Large intestine (tissue), 3 donors: ENCODE data around the gene SH3RF3. TPM values are rescaled to one million over a fixed set of nuclear protein-coding genes. Genes with fewer than 3 reads are reported as not detected.

Experiments
- DNase-seq, 2 donors: peaks; one replicate each; pipeline versions ENCODE4 v3.0.0 to v3.0.0-alpha.2; 2013
- H3K27ac ChIP-seq: one replicate; pipeline ENCODE4 v1.5.1; 2013; ENCODE audit warnings: low read length
- H3K27me3 ChIP-seq: 2 replicates; pipeline ENCODE4 v1.6.1; 2013; ENCODE audit warnings: low read length; ENCODE audit not compliant: control insufficient read depth, insufficient read depth
- H3K36me3 ChIP-seq: 2 replicates; pipeline ENCODE4 v1.6.1; 2013; ENCODE audit warnings: low read length; ENCODE audit not compliant: control insufficient read depth, insufficient read depth
- H3K4me1 ChIP-seq: one replicate; pipeline ENCODE4 v1.6.1; 2013; ENCODE audit warnings: low read length; ENCODE audit not compliant: control insufficient read depth, insufficient read depth
- H3K4me3 ChIP-seq: one replicate; pipeline ENCODE4 v1.5.1; 2013; ENCODE audit warnings: low read length
- H3K9me3 ChIP-seq: one replicate; pipeline ENCODE4 v1.6.1; 2013; ENCODE audit warnings: mild to moderate bottlenecking, low read depth, low read length, moderate library complexity; ENCODE audit not compliant: control insufficient read depth
- WGBS: methylation state at CpG from one replicate; pipeline ENCODE4 v1.1.5; 2013; ENCODE audit warnings: low lambda C conversion rate; ENCODE audit not compliant: insufficient coverage; 5-methylcytosine and 5-hydroxymethylcytosine counted together
- polyA plus RNA-seq: library from polyadenylated mRNA; unstranded; fragments of 120-200 nt; gene quantifications from one replicate; pipeline ENCODE4 v1.2.1, GENCODE V29; 2013

SH3RF3 gene
- polyA plus RNA-seq, 1 donor = 3.0 TPM

DNA sequence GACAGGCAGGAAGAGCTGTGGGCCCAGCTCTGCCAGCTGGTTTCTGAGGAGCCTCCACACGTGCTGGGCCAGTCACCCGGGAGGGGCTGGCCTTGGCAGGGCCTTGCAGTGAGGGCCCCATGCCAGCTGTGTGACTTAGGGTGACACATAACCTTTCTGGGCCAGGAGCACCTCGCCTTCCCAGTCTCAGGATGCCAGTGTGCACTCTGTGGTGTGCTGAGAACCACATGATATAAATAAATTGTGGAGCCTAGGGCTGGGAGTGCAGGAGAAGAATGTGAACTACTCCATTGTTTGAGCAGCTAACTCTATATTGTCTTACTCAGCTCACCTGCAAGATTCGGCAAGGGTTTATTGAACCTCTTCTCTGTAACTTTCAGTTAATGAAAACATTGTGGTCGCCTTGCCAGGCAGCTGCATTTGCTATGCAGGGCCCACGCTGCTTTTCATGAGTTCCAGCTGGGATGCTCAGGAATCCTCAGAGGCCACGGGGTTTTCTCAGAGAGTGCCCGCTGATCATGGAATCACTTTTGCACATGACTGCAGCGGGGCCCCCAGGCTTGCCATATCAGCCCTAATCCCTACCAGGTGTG lies 222.3 kb downstream of the SH3RF3 start:
- no peak for DNase-seq
- Histone ChIP-seq H3K4me1 (no peaks in the 10 kb centered on the region), H3K27ac (no peak overlapping the region), H3K9me3 (no peaks in the 10 kb centered on the region), H3K27me3 (no peaks in the 10 kb centered on the region), H3K4me3 (no peak overlapping the region), H3K36me3 (no peaks in the 10 kb centered on the region)
- no CpG with 5 or more reads among the region's 9 CpGs for WGBS

DNA sequence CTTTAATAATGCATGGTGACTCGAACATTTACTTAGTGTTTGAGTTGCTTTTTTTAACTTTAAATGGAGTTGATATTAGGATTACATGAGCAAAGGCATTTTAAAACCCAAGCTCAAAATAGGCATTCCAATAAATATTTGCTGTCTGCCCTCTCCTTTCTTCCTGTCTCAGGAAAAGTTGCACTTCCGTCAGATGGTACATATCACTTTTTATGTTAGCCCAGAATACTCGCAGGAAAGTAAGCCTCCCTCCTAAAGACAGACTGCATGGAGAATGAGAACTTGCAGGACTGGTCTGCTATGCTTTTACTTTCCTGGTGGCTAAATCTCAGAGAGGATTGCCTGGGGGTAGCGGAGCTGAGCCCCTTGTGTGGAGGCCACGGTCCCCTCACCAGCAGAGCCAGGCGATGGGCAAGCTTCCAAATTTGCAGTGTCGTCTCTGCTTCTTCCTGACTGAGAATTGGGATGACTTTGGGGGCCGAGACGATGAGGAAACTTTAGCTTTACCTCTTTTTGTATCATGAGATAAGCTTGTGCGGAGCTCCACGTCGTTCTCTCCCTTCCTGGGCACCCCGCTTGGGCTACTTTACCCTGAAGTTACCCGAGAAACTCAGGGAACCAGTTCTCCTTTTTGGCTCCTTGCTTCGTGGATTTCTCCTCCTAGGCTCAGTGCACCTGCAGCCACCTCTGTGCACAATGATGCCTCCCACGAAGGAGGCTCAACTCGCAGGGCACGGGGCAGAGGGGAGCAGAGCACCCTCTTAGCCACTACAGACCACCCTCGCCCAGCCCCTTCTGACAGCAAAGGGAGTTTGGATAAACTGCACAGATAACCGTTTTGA lies 223.3 kb downstream of the SH3RF3 start:
- DNase-seq = no peak
- WGBS = no CpG with 5 or more reads among the region's 20 CpGs
- Histone ChIP-seq H3K9me3 (no peaks in the 10 kb centered on the region), H3K27me3 (no peaks in the 10 kb centered on the region), H3K4me3 (no peak overlapping the region), H3K36me3 (no peaks in the 10 kb centered on the region), H3K27ac (no peak overlapping the region), H3K4me1 (no peaks in the 10 kb centered on the region)

DNA sequence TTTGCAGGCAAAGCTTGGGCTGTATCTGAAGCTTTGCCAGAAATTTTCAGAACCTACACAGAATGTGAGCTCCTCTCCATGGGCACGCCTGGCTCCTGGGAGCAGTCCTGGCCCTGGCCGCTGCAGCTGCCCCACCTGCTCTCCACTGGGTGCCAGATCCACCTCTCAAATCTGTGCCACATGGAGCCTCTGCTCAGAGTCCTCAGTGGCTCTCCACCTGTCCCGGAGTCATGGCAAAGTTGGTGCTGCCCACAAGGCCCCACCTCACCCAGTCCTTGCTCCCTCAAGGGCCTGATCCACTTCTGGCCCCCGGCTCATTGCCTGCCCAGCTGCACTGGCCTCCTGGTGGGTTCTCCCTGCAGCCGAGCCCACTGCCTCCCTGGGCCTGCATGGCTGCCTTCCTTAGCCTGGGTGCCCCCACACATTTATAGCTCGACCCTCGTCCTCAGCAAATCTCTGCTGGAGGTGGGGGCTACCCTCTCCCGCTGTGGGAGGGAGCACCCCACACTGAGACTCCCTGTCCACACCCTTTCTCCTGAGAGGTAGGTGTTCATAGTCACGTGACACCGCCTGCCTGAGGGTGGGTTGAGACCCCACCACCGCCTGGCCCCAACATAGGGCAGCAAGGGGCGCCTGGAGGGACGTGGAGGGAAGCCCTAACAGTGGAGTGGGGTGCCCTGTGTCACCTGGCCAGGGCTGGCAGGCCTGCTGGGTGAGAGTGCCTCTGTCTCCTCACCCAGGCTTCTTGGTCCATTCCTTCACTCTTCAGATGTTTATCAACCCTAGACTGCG lies 224.1 kb downstream of the SH3RF3 start:
- no peaks in the 10 kb centered on the region for H3K4me1 ChIP-seq
- WGBS = no CpG with 5 or more reads among the region's 14 CpGs
- no peak overlapping the region for H3K27ac ChIP-seq
- H3K9me3 ChIP-seq = no peaks in the 10 kb centered on the region
- no peaks in the 10 kb centered on the region for H3K27me3 ChIP-seq
- H3K4me3 ChIP-seq = no peak overlapping the region
- DNase-seq = no peak
- no peaks in the 10 kb centered on the region for H3K36me3 ChIP-seq

DNA sequence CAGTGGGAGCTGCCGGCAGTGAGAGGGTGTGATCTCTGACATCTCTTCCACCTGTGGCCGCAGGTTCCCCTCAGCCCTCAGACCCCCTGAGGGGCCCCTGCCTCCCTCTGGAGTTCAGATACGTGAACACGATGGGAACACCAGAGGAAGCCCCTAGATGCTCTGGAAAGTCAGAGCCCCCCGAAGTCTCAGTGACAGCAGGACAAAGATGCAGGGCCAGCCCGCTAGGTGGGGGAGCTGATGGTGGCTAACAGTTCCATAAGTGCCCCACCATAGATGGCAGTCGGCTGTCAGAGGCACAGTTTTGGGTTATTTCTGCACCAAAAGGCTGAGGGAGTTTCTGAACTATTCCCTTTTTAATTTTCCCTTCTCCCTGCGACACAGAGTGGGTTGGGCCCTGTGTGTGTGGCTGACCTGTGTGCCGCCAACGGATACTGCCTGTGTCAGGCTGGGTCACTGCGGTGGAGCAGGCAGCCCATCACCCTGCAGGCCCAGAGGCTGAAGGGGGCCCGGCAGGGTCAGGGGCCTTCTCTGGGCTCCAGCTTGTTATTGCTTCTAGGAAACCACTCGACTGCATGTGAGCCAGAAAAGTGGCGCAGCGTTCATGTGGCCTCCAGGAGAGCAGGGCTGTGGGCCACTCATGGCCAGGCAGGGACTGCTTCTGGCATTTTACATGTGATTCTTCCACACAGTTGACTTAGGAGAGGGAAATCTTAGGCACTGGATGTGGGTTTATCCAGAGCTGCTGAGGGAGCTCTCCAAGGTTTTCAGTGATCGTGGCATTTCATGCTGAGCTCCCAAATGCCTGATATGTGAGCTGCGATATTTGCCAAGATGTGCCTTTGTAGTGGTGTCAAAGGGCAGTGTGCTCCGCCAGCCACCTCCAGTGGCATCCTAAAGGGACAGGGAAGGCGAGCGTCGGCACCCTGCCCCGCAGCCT lies 225.1 kb downstream of the SH3RF3 start:
- Histone ChIP-seq H3K27me3 (no peaks in the 10 kb centered on the region), H3K27ac (no peak overlapping the region), H3K9me3 (no peaks in the 10 kb centered on the region), H3K36me3 (no peaks in the 10 kb centered on the region), H3K4me3 (no peak overlapping the region), H3K4me1 (no peaks in the 10 kb centered on the region)
- DNase-seq = no peak
- WGBS = no CpG with 5 or more reads among the region's 22 CpGs

DNA sequence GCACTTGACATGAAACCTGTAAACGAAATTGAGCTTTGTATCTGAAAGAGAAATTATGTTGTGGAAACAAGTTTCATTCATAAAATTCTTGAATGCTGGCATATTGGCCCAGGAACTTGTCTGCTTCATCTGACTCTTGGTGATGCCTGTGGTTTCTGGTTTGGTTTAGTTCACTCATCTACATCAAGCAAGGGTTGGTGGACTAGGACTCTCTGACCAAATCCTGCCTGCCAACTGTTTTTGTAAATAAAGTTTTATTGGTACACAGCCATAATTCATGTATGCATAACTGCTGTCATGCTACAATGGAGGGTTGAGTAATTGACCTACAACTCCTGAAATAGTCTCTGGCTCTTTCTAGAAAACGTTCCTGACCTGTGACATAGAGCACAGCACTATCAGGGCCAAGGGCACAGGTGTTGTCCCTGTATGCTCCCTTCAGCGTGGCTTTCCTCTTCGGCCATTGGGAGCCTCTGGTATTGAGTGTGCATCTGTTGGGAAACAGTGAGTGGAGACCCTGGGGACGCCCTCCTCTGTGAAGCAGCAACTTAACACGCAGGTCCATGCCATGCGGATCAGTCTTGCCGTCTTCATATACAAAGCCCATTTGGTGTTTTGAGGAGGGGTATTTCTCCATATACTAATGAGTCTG lies 226.3 kb downstream of the SH3RF3 start:
- no peak overlapping the region for H3K27ac ChIP-seq
- DNase-seq = no peak
- H3K36me3 ChIP-seq = no peaks in the 10 kb centered on the region
- no peaks in the 10 kb centered on the region for H3K9me3 ChIP-seq
- H3K4me3 ChIP-seq = no peak overlapping the region
- peaks cover 2% of the 10 kb centered on the region for H3K27me3 ChIP-seq
- no peaks in the 10 kb centered on the region for H3K4me1 ChIP-seq
- WGBS = 83% methylated on average over 1 of the region's 8 CpGs

DNA sequence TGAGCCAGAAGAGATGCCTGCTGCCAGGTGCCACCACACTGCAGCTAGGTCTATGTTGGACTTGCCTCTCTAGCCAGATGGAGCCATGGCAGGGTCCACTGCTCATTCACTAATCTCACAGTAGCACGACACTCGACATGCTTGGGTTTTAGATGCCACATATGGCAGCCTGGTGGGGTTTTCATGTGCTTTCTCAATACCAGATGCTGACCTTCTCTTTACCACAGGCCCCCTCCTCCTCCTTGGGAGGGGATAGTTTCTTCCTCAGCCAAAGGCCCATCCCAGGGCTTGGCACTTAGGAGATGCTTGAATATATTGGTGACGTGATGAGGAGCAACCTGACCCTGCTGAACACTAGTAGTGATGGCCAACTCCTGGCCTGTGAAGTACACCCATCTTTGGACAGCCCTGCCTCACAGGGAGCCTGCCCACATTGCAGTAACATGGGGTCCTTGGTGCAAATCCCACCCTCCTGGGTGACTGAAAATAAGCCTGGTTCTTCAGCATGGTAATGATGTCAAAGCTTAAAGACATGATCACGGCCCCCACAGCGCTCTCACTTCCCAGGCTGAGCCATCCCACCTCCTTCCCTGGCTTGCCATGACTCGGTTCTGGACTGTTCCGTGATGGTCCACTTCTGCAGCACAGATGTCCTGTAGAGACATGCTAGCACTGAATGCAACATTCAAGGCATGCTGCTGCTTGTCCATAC lies 227.5 kb downstream of the SH3RF3 start:
- H3K27me3 ChIP-seq = peaks cover 2% of the 10 kb centered on the region
- no peaks in the 10 kb centered on the region for H3K9me3 ChIP-seq
- no peak overlapping the region for H3K27ac ChIP-seq
- WGBS = no CpG with 5 or more reads among the region's 7 CpGs
- no peaks in the 10 kb centered on the region for H3K36me3 ChIP-seq
- no peak overlapping the region for H3K4me3 ChIP-seq
- no peak for DNase-seq
- no peaks in the 10 kb centered on the region for H3K4me1 ChIP-seq

DNA sequence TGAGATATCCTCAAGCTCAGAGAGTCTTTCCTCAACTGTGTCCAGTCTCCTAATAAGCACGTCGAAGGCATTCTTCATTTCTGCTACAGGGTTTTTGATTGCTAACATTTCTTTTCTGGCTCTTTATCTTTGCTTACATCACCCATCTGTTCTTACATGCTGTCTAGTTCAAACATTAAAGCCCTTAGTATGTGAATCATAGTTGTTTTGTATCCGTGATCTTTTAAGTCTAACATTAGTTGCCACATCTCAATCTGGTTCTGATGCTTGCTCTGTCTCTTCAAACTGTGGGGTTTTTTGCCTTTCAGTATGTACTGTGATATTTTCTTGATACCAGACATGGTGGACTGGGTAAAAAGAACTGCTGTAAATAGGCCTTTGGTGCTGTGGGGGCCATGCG lies 235.2 kb downstream of the SH3RF3 start:
- Histone ChIP-seq H3K9me3 (no peaks in the 10 kb centered on the region), H3K27ac (no peak overlapping the region), H3K4me1 (no peaks in the 10 kb centered on the region), H3K4me3 (no peak overlapping the region), H3K36me3 (no peaks in the 10 kb centered on the region), H3K27me3 (peaks cover 7% of the 10 kb centered on the region)
- WGBS = 90% methylated on average over 2 of the region's 4 CpGs
- DNase-seq = no peak

DNA sequence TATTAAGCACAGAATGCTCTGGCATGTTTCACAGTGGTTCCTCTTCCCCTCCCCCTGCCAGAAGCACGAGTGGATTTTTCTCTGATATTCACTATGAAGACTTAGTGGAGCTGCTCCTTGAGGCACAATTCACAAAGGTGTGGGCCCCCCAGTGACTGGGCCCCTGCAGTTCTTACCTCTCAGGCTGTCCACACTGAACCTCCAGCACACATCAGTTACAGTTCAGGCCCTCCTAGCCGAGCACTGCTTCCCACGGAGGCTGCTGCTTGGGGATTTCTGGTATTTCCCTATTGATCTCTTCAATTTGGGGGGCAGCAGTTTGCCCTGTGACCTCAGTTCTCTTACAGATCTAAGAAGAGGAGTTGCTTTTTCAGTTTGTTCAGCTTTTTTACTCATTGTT lies 236.1 kb downstream of the SH3RF3 start:
- H3K4me1 ChIP-seq = no peaks in the 10 kb centered on the region
- H3K36me3 ChIP-seq = no peaks in the 10 kb centered on the region
- no peak overlapping the region for H3K4me3 ChIP-seq
- H3K27ac ChIP-seq = no peak overlapping the region
- H3K27me3 ChIP-seq = peaks cover 5% of the 10 kb centered on the region
- DNase-seq = no peak
- WGBS = no CpG with 5 or more reads among the region's 3 CpGs
- H3K9me3 ChIP-seq = no peaks in the 10 kb centered on the region

DNA sequence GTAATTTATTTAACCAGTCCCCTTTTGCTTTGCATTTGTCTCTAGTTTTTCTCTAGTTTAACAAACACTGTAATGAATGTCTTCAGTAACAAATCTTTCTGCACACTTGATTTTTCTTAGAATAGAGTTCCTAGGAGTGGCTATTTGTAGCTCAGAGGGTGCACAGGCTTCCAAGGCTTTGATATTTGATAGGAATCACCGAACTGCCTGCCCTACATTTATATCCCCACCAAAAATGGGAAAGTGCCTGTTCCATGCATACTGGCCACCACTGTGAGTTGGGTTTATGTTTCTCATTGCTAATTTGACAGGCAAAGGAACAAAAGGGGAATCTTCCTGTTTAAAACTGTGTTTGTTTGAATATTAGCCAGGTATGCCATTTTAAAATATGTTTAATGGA lies 238.7 kb downstream of the SH3RF3 start:
- WGBS = no CpG with 5 or more reads among the region's 1 CpG
- H3K27ac ChIP-seq = no peak overlapping the region
- H3K9me3 ChIP-seq = no peaks in the 10 kb centered on the region
- DNase-seq = no peak
- peaks cover 5% of the 10 kb centered on the region for H3K27me3 ChIP-seq
- no peaks in the 10 kb centered on the region for H3K36me3 ChIP-seq
- no peak overlapping the region for H3K4me3 ChIP-seq
- H3K4me1 ChIP-seq = no peaks in the 10 kb centered on the region
